GM10248 (cell line): ENCODE results near the gene ECEL1.
A peak's percentile ranks its signal among the peaks of the same experiment; 100 is the strongest.
"Not testable (repeated sequence)": the region's sequence is repeated elsewhere in the genome, so short reads cannot be mapped to it uniquely, and the experiment has no call there.

ENCODE experiments used
- CTCF ChIA-PET: fragments of 300-600 bp; sonication (Branson Sonifier 250); formaldehyde crosslinking; extraction: SDS; loops from one replicate; lab custom pipeline; 2021; ENCODE audit warnings: antibody characterized with exemption; lab: Yijun Ruan, JAX
- POLR2A ChIA-PET: fragments of 350-650 bp; sonication (Branson Sonifier 250); formaldehyde crosslinking; extraction: SDS; loops from one replicate; lab custom pipeline; 2020; ENCODE audit warnings: antibody characterized with exemption; lab: Yijun Ruan, JAX
- DNase-seq: peaks from one replicate; pipeline ENCODE4 v3.0.0; 2012; ENCODE audit errors: extremely low spot score
- CTCF ChIP-seq: IDR thresholded peaks from 2 replicates; pipeline ENCODE4 v1.5.1; 2012; ENCODE audit warnings: mild to moderate bottlenecking, low read depth; ENCODE audit errors: extremely low read depth, missing control alignments, control extremely low read depth

Gene ECEL1

GRCh38 chr2:232441147-232441651 lies 46.4 kb downstream of the ECEL1 start:
- no peak for TF ChIP-seq CTCF
- POLR2A ChIA-PET: no interaction called here
- DNase-seq: no peak
- CTCF ChIA-PET: interaction anchor here (0.8 to 2.5 kb wide), 5 partner anchors 11 to 541 kb away, joined by 3 to 8 read pairs (median 3); no protein-coding TSS in a partner anchor

DNA sequence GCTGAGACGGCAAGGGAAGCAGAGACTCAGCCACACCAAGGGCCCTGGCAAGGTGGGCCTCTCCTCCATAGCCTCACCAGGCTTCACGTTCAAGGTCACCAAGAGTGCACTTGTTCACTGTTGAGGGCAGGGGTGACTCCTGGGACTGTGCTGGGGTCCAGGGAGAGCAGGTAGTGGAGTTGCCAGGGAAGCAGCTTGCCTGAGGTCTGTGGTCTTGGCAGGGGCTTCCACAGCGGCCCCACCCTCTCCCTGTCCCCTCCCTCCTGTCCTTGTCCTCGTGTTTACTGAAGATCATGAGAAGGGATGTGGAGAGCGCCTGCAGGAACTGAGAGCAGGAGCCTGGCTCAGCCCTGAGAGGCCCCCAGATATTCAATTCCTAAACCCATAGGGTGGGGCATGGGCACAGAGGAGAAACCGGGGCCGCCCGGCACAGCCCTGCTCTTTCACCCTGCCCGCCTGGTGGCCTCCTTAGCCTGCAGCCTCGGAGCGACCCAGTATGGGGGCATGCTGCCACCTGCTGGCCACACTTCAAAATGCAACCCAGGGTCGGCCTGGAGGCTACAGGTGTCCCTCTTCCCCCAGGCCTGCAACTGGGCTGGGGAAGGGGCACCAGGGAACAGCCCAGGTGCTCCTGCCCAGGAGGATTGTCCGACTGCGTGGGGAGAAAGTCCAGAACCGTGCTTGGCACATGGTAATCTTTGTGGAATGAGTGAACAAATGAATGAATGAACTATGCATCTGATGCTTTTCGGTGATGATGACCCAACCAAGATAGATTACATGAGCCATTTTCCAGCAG lies 47.2 kb downstream of the ECEL1 start:
- TF ChIP-seq CTCF: peak; percentile 94
- POLR2A ChIA-PET: not testable (repeated sequence)
- CTCF ChIA-PET: interaction anchor here (0.8 to 2.5 kb wide), 25 partner anchors 8 to 588 kb away, joined by 3 to 19 read pairs (median 4); no protein-coding TSS in a partner anchor
- DNase-seq: peak; percentile 87

DNA sequence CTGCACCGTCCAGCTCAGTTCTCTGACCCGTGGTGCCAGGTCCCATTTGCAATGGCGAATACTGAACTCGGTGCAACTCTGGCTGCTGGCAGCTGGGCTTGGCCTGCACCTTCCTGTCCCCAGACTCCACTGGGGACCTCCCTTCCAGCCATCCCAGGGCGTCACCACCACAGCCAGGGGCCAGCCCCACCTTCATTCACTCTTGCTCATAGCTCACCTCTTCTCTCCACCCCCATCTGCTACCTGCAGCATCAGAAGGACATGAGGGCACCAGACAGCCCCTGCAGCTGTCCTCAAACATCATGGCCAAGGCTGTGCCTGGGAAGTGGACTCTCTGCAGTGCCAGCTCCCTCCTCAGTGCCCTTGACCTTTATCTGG lies 47.9 kb downstream of the ECEL1 start:
- TF ChIP-seq CTCF: no peak
- no peak for DNase-seq
- ChIA-PET POLR2A (no interaction called here), CTCF (interaction anchor here (0.9 to 2.3 kb wide), 28 partner anchors 9 to 588 kb away, joined by 3 to 19 read pairs (median 4); no protein-coding TSS in a partner anchor)

- TF ChIP-seq CTCF: peak; percentile 60
- CTCF ChIA-PET: interaction anchor here (0.7 to 2.3 kb wide), 31 partner anchors 9 to 587 kb away, joined by 3 to 19 read pairs (median 4); no protein-coding TSS in a partner anchor
- DNase-seq: no peak
- POLR2A ChIA-PET: no interaction called here
Observed at GRCh38 chr2:232438951-232439757, 48.5 kb downstream of the ECEL1 start.

DNA sequence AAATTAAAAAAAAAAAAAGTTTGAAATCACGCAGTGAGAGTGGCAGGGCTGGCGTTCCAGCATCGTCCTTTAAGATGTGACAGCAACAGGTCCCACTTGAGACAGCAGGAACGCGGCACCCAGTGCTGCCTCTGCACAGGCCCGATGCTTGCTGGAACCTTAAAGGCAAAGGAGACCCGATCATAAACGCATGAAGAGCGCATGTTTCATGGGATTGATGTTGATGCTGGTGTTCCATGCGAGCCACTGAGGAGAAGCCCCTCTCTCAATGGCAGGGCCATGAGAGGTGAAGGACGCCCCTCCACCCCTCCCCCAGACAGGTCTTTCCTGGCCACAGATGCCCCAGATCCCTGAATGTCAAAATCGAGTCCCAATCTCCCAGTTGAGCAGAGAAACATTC lies 49.5 kb downstream of the ECEL1 start:
- POLR2A ChIA-PET: no interaction called here
- no peak for TF ChIP-seq CTCF
- CTCF ChIA-PET: interaction anchor here (1.4 to 2.1 kb wide), 3 partner anchors 9 to 538 kb away, joined by 5 to 6 read pairs (median 6); no protein-coding TSS in a partner anchor
- no peak for DNase-seq

DNA sequence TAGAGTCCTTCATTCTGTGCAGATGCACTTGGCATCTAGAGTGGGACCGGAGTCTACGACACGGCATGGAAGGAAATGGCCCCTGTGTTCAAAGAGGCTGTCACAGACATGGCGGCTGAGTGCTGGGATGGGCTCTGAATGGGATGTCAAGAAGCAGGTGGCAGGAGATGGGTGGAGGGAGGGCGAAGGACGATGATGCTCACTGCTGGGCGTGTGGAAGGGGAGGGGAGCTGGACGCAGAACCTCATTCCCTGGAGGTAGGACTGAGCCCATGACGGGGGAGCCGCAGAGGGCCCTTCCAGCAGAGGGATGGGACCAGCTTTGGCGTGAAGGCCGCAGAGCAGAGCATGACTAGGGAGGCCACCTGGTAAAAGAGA lies 50.5 kb downstream of the ECEL1 start:
- POLR2A ChIA-PET: no interaction called here
- TF ChIP-seq CTCF: no peak
- DNase-seq: no peak
- CTCF ChIA-PET: interaction anchor here (0.7 to 2.1 kb wide), 5 partner anchors 10 to 537 kb away, joined by 3 to 6 read pairs (median 5); no protein-coding TSS in a partner anchor
